ENCODE data around the gene GREB1.

Gene GREB1

DNA sequence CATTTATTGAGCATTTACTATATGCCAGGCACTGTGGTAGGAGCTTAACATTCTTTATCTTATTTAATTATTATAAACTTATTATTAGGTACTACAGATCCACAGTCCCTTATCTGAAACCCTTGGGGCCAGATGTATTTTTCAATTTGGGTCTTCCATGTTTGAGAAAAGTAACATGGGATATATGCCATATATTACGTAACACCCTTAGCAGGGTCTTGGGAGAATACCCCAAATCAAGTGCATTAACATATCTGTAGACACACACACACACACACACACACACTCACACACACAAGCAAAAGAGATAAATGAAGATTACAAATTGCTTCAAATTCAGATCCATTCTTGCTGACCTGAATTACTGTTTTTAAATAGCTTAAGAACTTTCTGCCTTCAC, 122.4 kb downstream of the GREB1 start:
- Histone ChIP-seq H3K27ac (no peak overlapping the region), H3K27me3 (no peaks in the 10 kb centered on the region), H3K9me3 (no peaks in the 10 kb centered on the region), H3K4me3 (ENCODE audit: low read depth in 1 of 2, low read length in 1 of 2) (no peak overlapping the region), H3K4me1 (ENCODE audit: control insufficient read depth in 1 of 2, insufficient read depth in 1 of 2, low read depth in 1 of 2, low read length in 1 of 2) (no peaks in the 10 kb centered on the region), H3K36me3 (no peaks in the 10 kb centered on the region)
- TF ChIP-seq, protein P1, sequence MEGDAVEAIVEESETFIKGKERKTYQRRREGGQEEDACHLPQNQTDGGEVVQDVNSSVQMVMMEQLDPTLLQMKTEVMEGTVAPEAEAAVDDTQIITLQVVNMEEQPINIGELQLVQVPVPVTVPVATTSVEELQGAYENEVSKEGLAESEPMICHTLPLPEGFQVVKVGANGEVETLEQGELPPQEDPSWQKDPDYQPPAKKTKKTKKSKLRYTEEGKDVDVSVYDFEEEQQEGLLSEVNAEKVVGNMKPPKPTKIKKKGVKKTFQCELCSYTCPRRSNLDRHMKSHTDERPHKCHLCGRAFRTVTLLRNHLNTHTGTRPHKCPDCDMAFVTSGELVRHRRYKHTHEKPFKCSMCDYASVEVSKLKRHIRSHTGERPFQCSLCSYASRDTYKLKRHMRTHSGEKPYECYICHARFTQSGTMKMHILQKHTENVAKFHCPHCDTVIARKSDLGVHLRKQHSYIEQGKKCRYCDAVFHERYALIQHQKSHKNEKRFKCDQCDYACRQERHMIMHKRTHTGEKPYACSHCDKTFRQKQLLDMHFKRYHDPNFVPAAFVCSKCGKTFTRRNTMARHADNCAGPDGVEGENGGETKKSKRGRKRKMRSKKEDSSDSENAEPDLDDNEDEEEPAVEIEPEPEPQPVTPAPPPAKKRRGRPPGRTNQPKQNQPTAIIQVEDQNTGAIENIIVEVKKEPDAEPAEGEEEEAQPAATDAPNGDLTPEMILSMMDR (IDR thresholded peaks at IDR 0.05), result no peak

DNA sequence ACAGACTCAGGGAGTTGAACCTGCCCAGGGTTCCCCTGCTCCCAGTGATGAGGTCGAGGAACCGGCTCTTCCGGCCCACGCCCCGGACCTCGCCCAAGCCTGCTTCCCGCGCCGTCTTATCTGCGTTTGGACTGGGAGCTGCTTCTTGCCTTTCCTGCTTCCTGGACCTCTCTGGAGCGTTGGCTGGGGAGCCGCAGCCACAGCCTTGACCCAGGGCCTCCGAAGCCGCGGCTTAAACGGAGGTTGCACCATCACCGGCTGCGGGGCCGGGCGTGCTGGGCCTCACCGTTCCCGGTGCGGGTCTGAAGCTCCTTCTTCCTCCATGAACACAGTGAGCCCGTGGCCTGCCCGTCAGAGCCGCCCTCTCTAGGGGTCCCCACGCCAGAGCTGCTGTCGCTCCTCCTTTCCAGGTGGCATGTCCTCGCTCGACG, 122.8 kb downstream of the GREB1 start:
- TF ChIP-seq, protein P1 (IDR thresholded peaks at IDR 0.05), result no peak
- no peaks in the 10 kb centered on the region for H3K27me3 ChIP-seq

DNA sequence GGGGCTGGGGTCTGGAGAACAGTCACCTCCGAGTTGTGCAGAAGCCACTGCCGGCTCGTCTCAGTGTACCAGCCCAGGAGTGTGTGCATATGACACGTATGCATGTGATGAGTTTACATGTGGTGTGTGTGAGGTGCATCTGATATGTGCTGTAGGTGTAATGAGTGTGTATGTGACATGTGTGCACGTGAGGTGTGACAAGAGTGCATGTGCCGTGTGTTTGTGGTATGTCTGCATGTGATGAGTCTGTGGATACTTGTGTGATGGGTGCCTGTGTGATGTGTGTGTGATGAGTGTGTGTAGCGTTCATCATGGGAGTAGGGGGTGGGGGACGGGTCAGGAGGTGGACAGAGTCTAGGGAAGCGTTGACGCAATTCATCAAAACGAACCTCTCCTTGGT, 123.3 kb downstream of the GREB1 start:
- TF ChIP-seq, protein P1 (IDR thresholded peaks at IDR 0.05), result no peak
- H3K27ac ChIP-seq, result no peak overlapping the region
- H3K4me3 ChIP-seq (ENCODE audit: low read depth in 1 of 2, low read length in 1 of 2), result no peak overlapping the region
- no peaks in the 10 kb centered on the region for H3K36me3 ChIP-seq
- H3K27me3 ChIP-seq, result peaks cover 3% of the 10 kb centered on the region
- H3K9me3 ChIP-seq, result no peaks in the 10 kb centered on the region
- H3K4me1 ChIP-seq (ENCODE audit: control insufficient read depth in 1 of 2, insufficient read depth in 1 of 2, low read depth in 1 of 2, low read length in 1 of 2), result no peaks in the 10 kb centered on the region

More for the DNA sequence above, 122.8 kb downstream of the GREB1 start:
- H3K36me3 ChIP-seq, result no peaks in the 10 kb centered on the region
- no peaks in the 10 kb centered on the region for H3K9me3 ChIP-seq
- no peak overlapping the region for H3K4me3 ChIP-seq (ENCODE audit: low read depth in 1 of 2, low read length in 1 of 2)
- no peaks in the 10 kb centered on the region for H3K4me1 ChIP-seq (ENCODE audit: control insufficient read depth in 1 of 2, insufficient read depth in 1 of 2, low read depth in 1 of 2, low read length in 1 of 2)
- H3K27ac ChIP-seq, result no peak overlapping the region

DNA sequence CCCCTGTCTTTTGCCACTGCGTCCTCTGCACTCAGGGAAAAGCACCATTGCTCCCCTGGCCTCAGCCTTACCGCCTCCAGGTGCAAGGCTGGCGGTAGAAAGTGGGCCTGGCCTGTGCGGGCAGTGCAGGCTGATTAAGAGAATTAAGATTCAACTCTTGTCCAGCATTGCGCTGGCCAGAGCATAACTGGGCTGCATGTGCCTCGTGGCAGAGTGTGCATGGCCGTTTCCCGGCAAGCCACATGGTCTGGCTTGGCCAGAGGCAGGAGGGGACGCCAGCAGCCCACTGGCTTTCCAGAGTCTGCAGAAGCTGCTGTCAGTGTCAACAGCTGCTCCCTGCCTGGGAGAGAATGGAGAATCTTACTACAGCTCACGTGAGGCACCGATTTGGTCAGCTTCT, 123.8 kb downstream of the GREB1 start:
- Histone ChIP-seq H3K4me3 (ENCODE audit: low read depth in 1 of 2, low read length in 1 of 2) (no peak overlapping the region), H3K27me3 (peaks cover 3% of the 10 kb centered on the region), H3K36me3 (no peaks in the 10 kb centered on the region), H3K4me1 (ENCODE audit: control insufficient read depth in 1 of 2, insufficient read depth in 1 of 2, low read depth in 1 of 2, low read length in 1 of 2) (no peaks in the 10 kb centered on the region), H3K9me3 (no peaks in the 10 kb centered on the region), H3K27ac (no peak overlapping the region)
- TF ChIP-seq, protein P1 (IDR thresholded peaks at IDR 0.05), result no peak

DNA sequence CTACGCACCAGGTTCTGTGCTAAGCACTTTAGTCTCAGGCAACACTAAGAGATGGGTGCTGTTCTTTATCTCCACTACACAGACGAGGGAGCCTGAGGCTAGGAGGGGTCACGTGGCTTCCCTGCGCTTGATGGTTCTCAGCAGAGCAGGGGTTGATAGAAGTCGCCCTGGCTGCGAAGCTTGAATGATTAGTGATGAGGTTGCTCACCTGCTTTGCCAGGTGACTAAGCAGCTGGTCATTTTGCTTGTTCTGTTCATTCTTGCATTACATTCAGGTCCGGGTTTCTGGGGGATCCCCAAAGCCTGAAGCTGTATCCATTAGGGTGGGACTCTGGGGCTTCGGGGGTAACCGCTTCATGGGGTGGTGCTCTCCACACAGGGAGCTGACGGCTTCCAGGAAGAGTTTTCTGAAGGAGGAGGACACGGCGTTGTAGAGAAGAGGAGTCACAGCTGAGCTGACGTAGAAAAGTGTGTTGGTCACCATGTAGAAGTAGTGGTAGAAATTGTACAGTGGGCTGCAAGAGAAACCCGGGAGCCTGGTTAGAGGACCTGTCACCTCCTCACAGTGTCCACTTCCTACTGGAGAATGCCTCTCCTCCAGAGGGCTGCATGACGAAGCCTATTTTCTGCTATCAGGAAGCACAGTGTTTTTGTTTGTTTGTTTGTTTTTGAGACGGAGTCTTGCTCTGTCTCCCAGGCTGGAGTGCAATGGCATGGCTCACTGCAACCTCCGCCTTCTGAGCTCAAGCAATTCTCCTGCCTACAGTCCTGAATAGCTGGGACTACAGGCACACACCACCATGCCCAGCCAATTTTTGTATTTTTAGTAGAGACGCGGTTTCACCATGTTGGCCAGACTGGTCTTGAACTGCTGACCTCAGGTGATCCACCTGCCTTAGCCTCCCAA, 124.6 kb downstream of the GREB1 start:
- TF ChIP-seq, protein P1 (IDR thresholded peaks at IDR 0.05), result no peak
- Histone ChIP-seq H3K9me3 (no peaks in the 10 kb centered on the region), H3K4me3 (ENCODE audit: low read depth in 1 of 2, low read length in 1 of 2) (no peak overlapping the region), H3K27ac (no peak overlapping the region), H3K27me3 (peaks cover 3% of the 10 kb centered on the region), H3K36me3 (no peaks in the 10 kb centered on the region), H3K4me1 (ENCODE audit: control insufficient read depth in 1 of 2, insufficient read depth in 1 of 2, low read depth in 1 of 2, low read length in 1 of 2) (no peaks in the 10 kb centered on the region)
